Hepatocyte (in vitro differentiated cells): ENCODE results near the gene TFF1. TPM values are rescaled to one million over a fixed set of nuclear protein-coding genes. Genes with fewer than 3 reads are reported as not detected.

Experiments used
- DNase-seq: peaks from one replicate; pipeline ENCODE4 v3.0.0-alpha.2; 2016; ENCODE audit warnings: low spot score
- H2AFZ ChIP-seq: fragments of 200-600 bp; sonication (generic); 2 replicates; pipeline ENCODE4 v1.6.0; 2016; ENCODE audit warnings: antibody characterized with exemption, mild to moderate bottlenecking
- H3K27ac ChIP-seq: fragments of 200-600 bp; sonication (generic); 2 replicates; pipeline ENCODE4 v1.5.1; 2016; ENCODE audit warnings: mild to moderate bottlenecking
- H3K27me3 ChIP-seq: fragments of 200-600 bp; sonication (generic); 2 replicates; pipeline ENCODE4 v1.6.1; 2016
- H3K36me3 ChIP-seq: fragments of 200-600 bp; sonication (generic); replicated peaks from 2 replicates; pipeline ENCODE4 v1.5.1; 2016; ENCODE audit warnings: low read depth; ENCODE audit not compliant: insufficient read depth
- H3K4me1 ChIP-seq: fragments of 200-600 bp; sonication (generic); 2 replicates; pipeline ENCODE4 v1.5.1; 2016; ENCODE audit warnings: mild to moderate bottlenecking, moderate library complexity; ENCODE audit not compliant: insufficient read depth
- H3K4me2 ChIP-seq: fragments of 200-600 bp; sonication (generic); 2 replicates; pipeline ENCODE4 v1.6.0; 2016
- H3K4me3 ChIP-seq: fragments of 200-600 bp; sonication (generic); 2 replicates; pipeline ENCODE4 v1.5.1; 2016; ENCODE audit warnings: mild to moderate bottlenecking
- H3K79me2 ChIP-seq: fragments of 200-600 bp; sonication (generic); 2 replicates; pipeline ENCODE4 v1.6.0; 2017; ENCODE audit warnings: mild to moderate bottlenecking
- H3K9me2 ChIP-seq: fragments of 200-600 bp; sonication (generic); replicated peaks from 2 replicates; pipeline ENCODE4 v1.6.0; 2017; ENCODE audit warnings: mild to moderate bottlenecking; ENCODE audit not compliant: insufficient read depth
- H3K9me3 ChIP-seq: fragments of 200-600 bp; sonication (generic); 2 replicates; pipeline ENCODE4 v1.5.1; 2016; ENCODE audit warnings: low read depth, mild to moderate bottlenecking
- H4K20me1 ChIP-seq: fragments of 200-600 bp; sonication (generic); 2 replicates; pipeline ENCODE4 v1.6.0; 2016; ENCODE audit warnings: mild to moderate bottlenecking; ENCODE audit not compliant: insufficient read depth, poor library complexity, severe bottlenecking
- CTCF ChIP-seq: fragments of 200-600 bp; sonication (generic); IDR thresholded peaks from 2 replicates; pipeline ENCODE4 v1.5.1; 2016; ENCODE audit warnings: antibody characterized with exemption, mild to moderate bottlenecking; ENCODE audit not compliant: poor library complexity
- EZH2 ChIP-seq: fragments of 200-600 bp; sonication (generic); IDR thresholded peaks from 2 replicates; pipeline ENCODE4 v1.6.1; 2016; ENCODE audit warnings: antibody characterized with exemption, mild to moderate bottlenecking, borderline replicate concordance
- EZH2phosphoT487 ChIP-seq: fragments of 200-600 bp; sonication (generic); IDR thresholded peaks from one replicate; pipeline ENCODE4 v1.6.1; 2018; ENCODE audit warnings: antibody characterized with exemption, mild to moderate bottlenecking, low read depth, moderate library complexity; ENCODE audit not compliant: unreplicated experiment, severe bottlenecking
- WGBS: methylation state at CpG from one replicate; pipeline ENCODE4 v1.1.6; 2016; ENCODE audit warnings: low lambda C conversion rate; ENCODE audit errors: missing lambda C conversion rate; 5-methylcytosine and 5-hydroxymethylcytosine counted together
- polyA plus RNA-seq: library from polyadenylated mRNA; unstranded; fragments of >200 nt; fragmentation: Nextera tagmentation; extraction: Ambion mirVana; gene quantifications from 2 replicates; pipeline ENCODE4 v1.2.1, GENCODE V29; 2016
- total RNA-seq: library from RNA; depleted of rRNA; stranded (reverse); fragments of >200 nt; gene quantifications from 2 replicates; pipeline ENCODE4 v1.2.3, GENCODE V29; 2014

TFF1 gene
- total and polyA plus RNA-seq, 2 experiments from 2014 or later: 57.4 to 140 TPM

- Histone ChIP-seq H3K27ac (no peak within 1 kb of the TSS), H3K9me3 (no peaks in the 10 kb centered on the region), H3K4me3 (no peak within 1 kb of the TSS), H2AFZ (no peak within 1 kb of the TSS), H3K4me1 (no peaks in the 10 kb centered on the region), H3K9me2 (no peaks in the 10 kb centered on the region), H4K20me1 (no peaks in the 10 kb centered on the region), H3K27me3 (no peaks in the 10 kb centered on the region), H3K4me2 (no peak within 1 kb of the TSS), H3K36me3 (no peaks in the 10 kb centered on the region), H3K79me2 (no peaks in the 10 kb centered on the region)
- WGBS: 83% methylated on average over 17 of the region's 17 CpGs
- TF ChIP-seq EZH2 (no peak), CTCF (no peak), EZH2phosphoT487 (no peak)
- DNase-seq: no peak
These were observed 29.7 kb upstream of the TFF1 start, which contains the start of gene TMPRSS3 for GRCh38 chr21:42395905-42396651. TSS of gene TMPRSS3 (minus strand) at chr21:42396052. CDS start at chr21:42395417, 635 bp downstream.

GRCh38 chr21:42395302-42395701, 29.0 kb upstream of the TFF1 start:
- Histone ChIP-seq H2AFZ (no peak overlapping the region), H3K4me2 (no peak overlapping the region), H3K36me3 (no peaks in the 10 kb centered on the region), H3K27me3 (no peaks in the 10 kb centered on the region), H4K20me1 (no peaks in the 10 kb centered on the region), H3K4me1 (no peaks in the 10 kb centered on the region), H3K79me2 (no peaks in the 10 kb centered on the region), H3K27ac (no peak overlapping the region), H3K9me2 (no peaks in the 10 kb centered on the region), H3K4me3 (no peak overlapping the region), H3K9me3 (no peaks in the 10 kb centered on the region)
- no peak for DNase-seq
- no peak for TF ChIP-seq EZH2phosphoT487
- TF ChIP-seq CTCF: no peak
- 94% methylated on average over 11 of the region's 11 CpGs for WGBS

GRCh38 chr21:42393443-42393950, 27.2 kb upstream of the TFF1 start:
- H3K4me1 ChIP-seq: no peaks in the 10 kb centered on the region
- H3K9me2 ChIP-seq: no peaks in the 10 kb centered on the region
- no peaks in the 10 kb centered on the region for H3K9me3 ChIP-seq
- no peak overlapping the region for H2AFZ ChIP-seq
- DNase-seq: no peak
- H3K36me3 ChIP-seq: no peaks in the 10 kb centered on the region
- no peak for TF ChIP-seq EZH2
- no peak for TF ChIP-seq EZH2phosphoT487
- TF ChIP-seq CTCF: no peak
- H3K79me2 ChIP-seq: no peaks in the 10 kb centered on the region
- H3K4me2 ChIP-seq: no peak overlapping the region
- WGBS: 85% methylated on average over 8 of the region's 8 CpGs
- no peaks in the 10 kb centered on the region for H4K20me1 ChIP-seq
- H3K27ac ChIP-seq: no peak overlapping the region
- no peaks in the 10 kb centered on the region for H3K27me3 ChIP-seq
- H3K4me3 ChIP-seq: no peak overlapping the region
